ENCODE results near the gene ABCC1. TPM values are rescaled to one million over a fixed set of nuclear protein-coding genes. Genes with fewer than 3 reads are reported as not detected.
"Not testable (repeated sequence)": the region's sequence is repeated elsewhere in the genome, so short reads cannot be mapped to it uniquely, and the experiment has no call there.

ABCC1 gene
- total RNA-seq, 1 experiment from 2014 or later: 23.6 TPM

DNA sequence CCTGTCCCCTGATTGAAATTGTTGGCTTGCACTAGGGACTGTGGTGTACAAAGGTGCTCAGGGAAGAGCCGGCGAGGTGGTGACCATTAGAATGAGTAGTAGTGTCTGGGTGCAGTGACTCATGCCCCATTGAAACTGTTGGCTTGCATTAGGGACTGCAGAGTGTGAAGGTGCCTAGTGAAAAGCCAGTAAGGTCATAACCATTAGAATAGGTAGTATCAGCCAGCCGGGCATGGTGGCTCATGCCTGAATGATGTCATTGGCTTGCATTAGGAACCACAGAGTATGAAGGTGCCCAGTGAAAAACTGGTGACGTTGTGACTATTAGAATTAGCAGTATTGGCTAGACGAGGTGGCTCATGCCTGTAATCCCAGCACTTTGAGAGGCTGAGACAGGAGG is 195.0 kb downstream of the ABCC1 start:
- Histone ChIP-seq H3K9me3 (ENCODE audit: low read length) (no peaks in the 10 kb centered on the region), H3K9ac (ENCODE audit: low read length) (no peak overlapping the region), H3K27ac (ENCODE audit: low read length) (no peak overlapping the region), H3K4me2 (ENCODE audit: low read depth, low read length, poor library complexity, severe bottlenecking) (no peak overlapping the region), H3K36me3 (ENCODE audit: insufficient read depth, low read length) (peaks cover 11% of the 10 kb centered on the region), H3K27me3 (ENCODE audit: low read length) (no peaks in the 10 kb centered on the region), H3K4me1 (ENCODE audit: low read length) (no peaks in the 10 kb centered on the region), H3K4me3 (ENCODE audit: low read length) (no peak overlapping the region), H4K20me1 (ENCODE audit: insufficient read depth, low read depth, low read length) (no peaks in the 10 kb centered on the region), H3K9me2 (replicated peaks; ENCODE audit: insufficient read depth, low read length) (no peaks in the 10 kb centered on the region), H2AFZ (ENCODE audit: low read length) (no peak overlapping the region), H3K79me2 (ENCODE audit: low read length) (no peaks in the 10 kb centered on the region)
- no peak for DNase-seq

DNA sequence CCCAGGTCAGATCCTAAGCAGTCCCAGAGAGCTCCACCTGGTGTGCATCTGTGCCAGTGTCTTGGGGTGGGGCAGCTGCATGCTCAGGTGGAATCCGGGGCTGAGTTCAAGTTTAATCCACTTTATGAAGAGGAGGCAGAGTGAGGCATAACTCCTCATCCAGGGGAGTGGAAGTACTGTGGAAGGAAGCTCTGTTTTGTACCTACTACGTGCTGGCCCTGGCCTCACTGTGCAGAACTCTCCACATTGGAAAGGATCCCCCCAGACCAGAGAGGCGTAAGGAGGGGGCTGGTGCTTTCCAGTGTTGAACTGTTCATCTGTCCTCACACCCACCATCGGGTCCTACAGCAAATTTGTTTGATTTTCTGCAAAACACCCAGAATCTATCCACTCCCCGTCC is 195.9 kb downstream of the ABCC1 start:
- DNase-seq: no peak
- peaks cover 11% of the 10 kb centered on the region for H3K36me3 ChIP-seq (ENCODE audit: insufficient read depth, low read length)
- H3K79me2 ChIP-seq (ENCODE audit: low read length): no peaks in the 10 kb centered on the region
- no peak overlapping the region for H3K4me3 ChIP-seq (ENCODE audit: low read length)
- H3K4me1 ChIP-seq (ENCODE audit: low read length): no peaks in the 10 kb centered on the region
- H3K9me2 ChIP-seq (replicated peaks; ENCODE audit: insufficient read depth, low read length): no peaks in the 10 kb centered on the region
- no peak overlapping the region for H3K4me2 ChIP-seq (ENCODE audit: low read depth, low read length, poor library complexity, severe bottlenecking)
- H4K20me1 ChIP-seq (ENCODE audit: insufficient read depth, low read depth, low read length): no peaks in the 10 kb centered on the region
- H3K9ac ChIP-seq (ENCODE audit: low read length): no peak overlapping the region
- no peaks in the 10 kb centered on the region for H3K9me3 ChIP-seq (ENCODE audit: low read length)
- H2AFZ ChIP-seq (ENCODE audit: low read length): no peak overlapping the region
- no peaks in the 10 kb centered on the region for H3K27me3 ChIP-seq (ENCODE audit: low read length)
- no peak overlapping the region for H3K27ac ChIP-seq (ENCODE audit: low read length)

DNA sequence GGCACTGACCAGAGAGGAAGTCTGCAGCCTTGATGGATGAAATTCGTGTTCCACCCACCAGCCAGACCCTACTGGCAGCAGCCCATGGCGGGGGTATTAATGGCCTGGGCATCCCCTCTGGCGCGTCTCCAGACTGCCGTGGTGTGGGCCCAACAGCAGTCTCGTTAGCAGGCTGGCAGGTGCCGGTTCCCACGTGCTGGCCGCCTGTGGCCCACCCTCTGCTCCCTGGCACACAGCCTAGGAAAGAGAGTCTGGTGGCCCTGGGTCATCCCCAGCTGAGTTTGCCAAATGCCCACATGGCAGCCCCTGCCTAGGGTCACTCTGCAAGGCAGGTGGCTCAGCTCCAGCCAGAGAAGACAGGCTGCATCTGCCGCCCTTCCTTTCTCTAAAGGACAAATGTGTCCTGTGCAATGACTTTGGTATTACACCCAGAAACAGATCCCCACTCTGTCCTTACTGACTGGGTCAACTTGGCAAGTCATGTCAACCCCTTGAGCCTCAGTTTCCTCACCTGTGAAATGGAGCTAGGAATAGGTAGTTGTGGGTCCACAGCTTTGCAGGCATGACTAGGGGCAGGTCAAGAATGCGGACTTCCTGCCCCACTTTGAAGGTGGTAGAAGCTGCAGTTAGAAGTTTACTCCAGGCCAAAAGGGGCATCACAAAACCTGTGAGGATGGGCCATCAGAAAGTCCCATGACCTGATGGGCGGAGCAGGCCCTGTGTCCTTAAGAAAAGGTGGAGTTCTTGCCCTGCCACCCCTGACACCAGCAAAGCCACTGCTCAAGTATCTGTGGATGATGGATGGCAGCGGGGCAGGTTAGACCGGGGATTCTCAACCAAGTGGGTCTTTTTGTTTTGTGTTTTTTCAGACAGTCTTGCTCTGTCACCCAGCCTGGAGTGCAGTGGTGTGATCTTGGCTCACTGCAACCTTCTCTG is 197.2 kb downstream of the ABCC1 start:
- no peak for DNase-seq
- Histone ChIP-seq H3K36me3 (ENCODE audit: insufficient read depth, low read length) (peaks cover 8% of the 10 kb centered on the region), H3K4me1 (ENCODE audit: low read length) (no peaks in the 10 kb centered on the region), H3K27ac (ENCODE audit: low read length) (no peak overlapping the region), H3K4me3 (ENCODE audit: low read length) (no peak overlapping the region), H4K20me1 (ENCODE audit: insufficient read depth, low read depth, low read length) (no peaks in the 10 kb centered on the region; the same call in 1 of the 2 replicates), H3K27me3 (ENCODE audit: low read length) (no peaks in the 10 kb centered on the region), H3K9ac (ENCODE audit: low read length) (no peak overlapping the region), H3K4me2 (ENCODE audit: low read depth, low read length, poor library complexity, severe bottlenecking) (no peak overlapping the region), H2AFZ (ENCODE audit: low read length) (no peak overlapping the region), H3K9me2 (replicated peaks; ENCODE audit: insufficient read depth, low read length) (no peaks in the 10 kb centered on the region), H3K79me2 (ENCODE audit: low read length) (no peaks in the 10 kb centered on the region), H3K9me3 (ENCODE audit: low read length) (no peaks in the 10 kb centered on the region)

DNA sequence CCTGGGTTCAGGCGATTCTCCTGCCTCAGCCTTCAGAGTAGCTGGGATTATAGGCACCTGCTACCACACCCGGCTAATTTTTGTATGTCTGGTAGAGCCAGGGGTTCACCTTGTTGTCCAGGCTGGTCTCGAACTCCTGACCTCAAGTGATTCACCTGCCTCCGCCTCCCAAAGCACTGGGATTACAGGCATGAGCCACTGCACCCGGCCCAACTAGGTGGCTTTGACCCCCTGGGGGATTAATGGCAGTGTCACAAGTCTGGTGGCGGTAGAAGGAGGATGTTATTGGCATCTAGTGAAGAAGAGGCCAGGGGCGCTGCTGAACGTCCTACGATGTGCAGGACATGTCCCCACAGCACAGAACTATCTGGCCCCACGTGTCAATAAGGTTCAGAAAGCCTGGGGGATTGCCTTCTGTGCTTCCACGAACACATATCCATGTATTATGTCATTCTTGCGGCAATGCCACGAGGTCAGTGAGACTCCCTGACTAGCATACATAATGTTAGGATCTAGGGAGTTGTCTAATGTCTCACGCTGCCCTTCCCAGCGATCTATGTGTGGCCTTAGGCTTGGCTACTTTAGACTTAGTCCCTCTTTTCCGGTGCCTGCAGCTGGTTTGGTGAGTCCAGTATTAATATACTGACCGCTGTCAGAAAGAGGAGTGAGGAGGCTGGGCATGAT is 198.0 kb downstream of the ABCC1 start:
- H3K36me3 ChIP-seq (ENCODE audit: insufficient read depth, low read length): peaks cover 7% of the 10 kb centered on the region; the same call in 1 of the 2 replicates
- DNase-seq: no peak
- H3K4me1 ChIP-seq (ENCODE audit: low read length): no peaks in the 10 kb centered on the region
- no peak overlapping the region for H2AFZ ChIP-seq (ENCODE audit: low read length)
- H3K9me2 ChIP-seq (replicated peaks; ENCODE audit: insufficient read depth, low read length): no peaks in the 10 kb centered on the region
- H3K27ac ChIP-seq (ENCODE audit: low read length): no peak overlapping the region
- no peaks in the 10 kb centered on the region; the same call in 1 of the 2 replicates for H4K20me1 ChIP-seq (ENCODE audit: insufficient read depth, low read depth, low read length)
- H3K27me3 ChIP-seq (ENCODE audit: low read length): no peaks in the 10 kb centered on the region
- H3K9ac ChIP-seq (ENCODE audit: low read length): no peak overlapping the region
- H3K79me2 ChIP-seq (ENCODE audit: low read length): no peaks in the 10 kb centered on the region
- H3K4me3 ChIP-seq (ENCODE audit: low read length): no peak overlapping the region
- no peak overlapping the region for H3K4me2 ChIP-seq (ENCODE audit: low read depth, low read length, poor library complexity, severe bottlenecking)
- no peaks in the 10 kb centered on the region for H3K9me3 ChIP-seq (ENCODE audit: low read length)

DNA sequence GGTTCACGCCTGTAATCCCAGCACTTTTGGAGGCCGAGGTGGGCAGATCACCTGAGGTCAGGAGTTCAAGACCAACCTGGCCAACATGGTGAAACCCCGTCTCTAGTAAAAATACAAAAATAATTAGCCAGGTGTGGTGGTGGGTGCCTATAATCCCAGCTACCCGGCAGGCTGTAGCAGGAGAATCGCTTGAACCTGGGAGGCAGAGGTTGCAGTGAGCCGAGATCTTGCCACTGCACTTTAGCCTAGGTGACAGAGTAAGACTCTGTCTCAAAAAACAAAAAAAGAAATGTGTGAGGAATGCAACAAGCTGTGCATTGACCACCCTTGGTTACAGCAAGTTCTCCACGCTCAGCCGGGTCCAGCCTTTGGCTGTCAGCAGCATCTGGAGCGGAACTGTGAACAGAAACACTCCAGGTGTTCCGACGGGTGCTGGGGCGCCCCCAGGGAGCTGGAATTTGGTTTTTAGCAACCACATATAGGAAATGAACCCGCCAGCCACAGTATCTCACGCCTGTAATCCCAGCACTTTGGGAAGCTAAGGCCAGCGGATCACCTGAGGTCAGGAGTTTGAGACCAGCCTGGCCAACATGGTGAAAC is 198.7 kb downstream of the ABCC1 start:
- H3K79me2 ChIP-seq (ENCODE audit: low read length); H3K9me2 ChIP-seq (replicated peaks; ENCODE audit: insufficient read depth, low read length); H2AFZ ChIP-seq (ENCODE audit: low read length); H3K27me3 ChIP-seq (ENCODE audit: low read length); H3K27ac ChIP-seq (ENCODE audit: low read length); H3K9me3 ChIP-seq (ENCODE audit: low read length); H3K9ac ChIP-seq (ENCODE audit: low read length); H4K20me1 ChIP-seq (ENCODE audit: insufficient read depth, low read depth, low read length); H3K4me3 ChIP-seq (ENCODE audit: low read length); DNase-seq; H3K4me2 ChIP-seq (ENCODE audit: low read depth, low read length, poor library complexity, severe bottlenecking); H3K36me3 ChIP-seq (ENCODE audit: insufficient read depth, low read length); H3K4me1 ChIP-seq (ENCODE audit: low read length): not testable (repeated sequence)

DNA sequence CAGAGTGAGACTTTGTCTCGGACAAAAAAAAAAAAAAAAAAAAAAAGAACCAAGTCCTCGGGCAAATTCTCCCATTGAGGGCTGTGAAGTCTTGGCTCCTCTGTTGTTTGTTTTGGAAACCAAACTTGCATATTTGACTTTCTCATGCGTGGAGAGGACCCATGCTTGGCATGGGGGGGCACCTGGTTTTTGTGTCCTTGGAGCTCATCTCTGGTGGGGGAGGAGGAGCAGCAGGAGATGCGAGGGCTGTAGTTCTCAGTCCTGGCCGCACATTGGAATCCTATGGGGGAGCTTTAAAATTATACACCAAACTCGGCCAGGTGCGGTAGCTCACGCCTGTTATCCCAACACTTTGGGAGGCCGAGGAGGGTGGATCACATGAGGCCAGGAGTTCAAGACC is 199.3 kb downstream of the ABCC1 start:
- Histone ChIP-seq H3K9me2 (replicated peaks; ENCODE audit: insufficient read depth, low read length) (no peaks in the 10 kb centered on the region), H3K27ac (ENCODE audit: low read length) (no peak overlapping the region), H3K27me3 (ENCODE audit: low read length) (no peaks in the 10 kb centered on the region), H3K36me3 (ENCODE audit: insufficient read depth, low read length) (peaks cover 5% of the 10 kb centered on the region; the same call in 1 of the 2 replicates), H4K20me1 (ENCODE audit: insufficient read depth, low read depth, low read length) (no peaks in the 10 kb centered on the region; the same call in 1 of the 2 replicates), H3K9ac (ENCODE audit: low read length) (no peak overlapping the region), H2AFZ (ENCODE audit: low read length) (no peak overlapping the region), H3K4me2 (ENCODE audit: low read depth, low read length, poor library complexity, severe bottlenecking) (no peak overlapping the region), H3K4me3 (ENCODE audit: low read length) (no peak overlapping the region), H3K79me2 (ENCODE audit: low read length) (no peaks in the 10 kb centered on the region), H3K4me1 (ENCODE audit: low read length) (no peaks in the 10 kb centered on the region), H3K9me3 (ENCODE audit: low read length) (no peaks in the 10 kb centered on the region)
- DNase-seq: no peak

DNA sequence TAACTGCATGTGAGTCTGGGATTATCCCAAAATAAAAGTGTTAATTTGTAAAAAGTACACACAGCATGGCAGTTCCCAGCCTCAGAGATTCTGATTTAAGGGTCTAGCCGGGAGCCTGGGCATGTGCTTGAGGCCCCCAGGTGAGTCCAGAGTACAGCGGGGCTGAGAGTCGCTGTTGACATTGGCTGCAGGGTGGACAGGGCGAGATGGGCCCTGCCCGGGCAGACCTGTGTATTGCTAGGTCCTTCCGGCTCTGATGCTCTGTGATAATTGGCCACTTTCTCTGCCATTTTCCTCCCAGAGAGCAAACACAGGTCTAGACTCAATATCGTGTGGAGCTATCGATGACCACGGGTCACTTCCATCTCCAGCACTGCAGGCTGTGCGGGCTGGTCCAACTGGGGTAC is 200.3 kb downstream of the ABCC1 start:
- Histone ChIP-seq H3K9ac (ENCODE audit: low read length) (no peak overlapping the region), H3K9me3 (ENCODE audit: low read length) (no peaks in the 10 kb centered on the region), H3K4me3 (ENCODE audit: low read length) (no peak overlapping the region), H3K4me2 (ENCODE audit: low read depth, low read length, poor library complexity, severe bottlenecking) (no peak overlapping the region), H3K4me1 (ENCODE audit: low read length) (no peaks in the 10 kb centered on the region), H3K79me2 (ENCODE audit: low read length) (no peaks in the 10 kb centered on the region), H3K27me3 (ENCODE audit: low read length) (no peaks in the 10 kb centered on the region), H3K27ac (ENCODE audit: low read length) (no peak overlapping the region), H2AFZ (ENCODE audit: low read length) (no peak overlapping the region), H4K20me1 (ENCODE audit: insufficient read depth, low read depth, low read length) (no peaks in the 10 kb centered on the region; the same call in 1 of the 2 replicates), H3K36me3 (ENCODE audit: insufficient read depth, low read length) (no peaks in the 10 kb centered on the region), H3K9me2 (replicated peaks; ENCODE audit: insufficient read depth, low read length) (no peaks in the 10 kb centered on the region)
- DNase-seq: no peak

Measured in Karpas-422 (cell line).